GM12801 (cell line): Measurements from ENCODE around the gene CKLF.

Experiments used
- CTCF ChIP-seq: IDR thresholded peaks from one replicate; pipeline ENCODE4 v1.5.1; 2011; ENCODE audit warnings: control low read depth; ENCODE audit not compliant: insufficient read length; ENCODE audit errors: extremely low read depth

CKLF gene

GRCh38 chr16:66603537-66604375 is 51.4 kb downstream of the CKLF start:
- TF ChIP-seq CTCF: no peak

GRCh38 chr16:66604376-66605176 is 52.2 kb downstream of the CKLF start, which contains the start of gene CMTM3:
CMTM3 (plus strand) TSS chr16:66604704; CDS start chr16:66604806, 102 bp downstream.
- no peak for TF ChIP-seq CTCF

- TF ChIP-seq CTCF: no peak
Observed at GRCh38 chr16:66605177-66605978, 53.0 kb downstream of the CKLF start.

GRCh38 chr16:66605979-66606751 is 53.8 kb downstream of the CKLF start:
- TF ChIP-seq CTCF: no peak

GRCh38 chr16:66608241-66609138 is 56.1 kb downstream of the CKLF start:
- TF ChIP-seq CTCF: no peak

GRCh38 chr16:66609139-66609510 is 56.7 kb downstream of the CKLF start:
- TF ChIP-seq CTCF: no peak
